ENCODE measurements around the gene DRG2.

The DRG2 gene

DNA sequence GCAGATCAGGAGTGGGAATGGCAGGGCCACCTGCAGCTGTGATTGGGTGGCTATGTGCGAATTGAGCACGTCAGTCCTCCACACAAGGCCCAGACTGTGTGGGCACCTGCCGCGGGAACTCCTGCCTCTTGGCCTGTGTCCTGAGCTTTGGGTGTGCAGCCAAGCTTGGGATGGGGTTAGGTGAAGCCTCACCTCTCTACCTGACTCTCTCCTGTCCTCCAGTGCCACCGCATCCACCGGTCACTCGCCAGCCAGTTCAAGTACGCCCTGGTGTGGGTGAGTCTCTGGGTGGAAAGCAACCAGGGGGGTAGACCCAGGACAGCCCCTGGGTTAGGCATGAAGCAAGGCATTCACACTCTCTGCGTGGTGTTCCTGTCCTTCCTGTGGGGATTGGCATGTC is 18.5 kb downstream of the DRG2 start:
- Histone ChIP-seq H3K4me3 (ENCODE audit: low read depth in 1 of 2, low read length in 2 of 2) (no peak overlapping the region), H3K27me3 (ENCODE audit: insufficient read depth, low read length, poor library complexity) (no peaks in the 10 kb centered on the region), H3K4me2 (ENCODE audit: insufficient read depth, low read length) (no peak overlapping the region), H3K9ac (ENCODE audit: low read depth, low read length) (no peak overlapping the region), H3K9me3 (ENCODE audit: insufficient read depth, low read length, severe bottlenecking) (no peaks in the 10 kb centered on the region), H2AFZ (ENCODE audit: low read depth, low read length) (no peak overlapping the region), H3K27ac (ENCODE audit: low read length) (no peak overlapping the region), H3K36me3 (ENCODE audit: insufficient read depth, low read length) (peaks cover 52% of the 10 kb centered on the region), H3K79me2 (ENCODE audit: insufficient read depth, low read length) (no peaks in the 10 kb centered on the region), H4K20me1 (ENCODE audit: insufficient read depth, low read length) (no peaks in the 10 kb centered on the region), H3K4me1 (ENCODE audit: insufficient read depth, low read length) (no peaks in the 10 kb centered on the region)
- TF ChIP-seq, protein P1, sequence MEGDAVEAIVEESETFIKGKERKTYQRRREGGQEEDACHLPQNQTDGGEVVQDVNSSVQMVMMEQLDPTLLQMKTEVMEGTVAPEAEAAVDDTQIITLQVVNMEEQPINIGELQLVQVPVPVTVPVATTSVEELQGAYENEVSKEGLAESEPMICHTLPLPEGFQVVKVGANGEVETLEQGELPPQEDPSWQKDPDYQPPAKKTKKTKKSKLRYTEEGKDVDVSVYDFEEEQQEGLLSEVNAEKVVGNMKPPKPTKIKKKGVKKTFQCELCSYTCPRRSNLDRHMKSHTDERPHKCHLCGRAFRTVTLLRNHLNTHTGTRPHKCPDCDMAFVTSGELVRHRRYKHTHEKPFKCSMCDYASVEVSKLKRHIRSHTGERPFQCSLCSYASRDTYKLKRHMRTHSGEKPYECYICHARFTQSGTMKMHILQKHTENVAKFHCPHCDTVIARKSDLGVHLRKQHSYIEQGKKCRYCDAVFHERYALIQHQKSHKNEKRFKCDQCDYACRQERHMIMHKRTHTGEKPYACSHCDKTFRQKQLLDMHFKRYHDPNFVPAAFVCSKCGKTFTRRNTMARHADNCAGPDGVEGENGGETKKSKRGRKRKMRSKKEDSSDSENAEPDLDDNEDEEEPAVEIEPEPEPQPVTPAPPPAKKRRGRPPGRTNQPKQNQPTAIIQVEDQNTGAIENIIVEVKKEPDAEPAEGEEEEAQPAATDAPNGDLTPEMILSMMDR (IDR thresholded peaks at IDR 0.05; ENCODE audit: borderline replicate concordance, extremely low read depth, low read length, poor library complexity, severe bottlenecking), result no peak
- TF ChIP-seq EZH2 (IDR thresholded peaks at IDR 0.05; ENCODE audit: borderline replicate concordance, low read depth, low read length, severe bottlenecking), result no peak
- DNase-seq, result no peak
- ATAC-seq (ENCODE audit: insufficient read depth, low read depth), result no peak

DNA sequence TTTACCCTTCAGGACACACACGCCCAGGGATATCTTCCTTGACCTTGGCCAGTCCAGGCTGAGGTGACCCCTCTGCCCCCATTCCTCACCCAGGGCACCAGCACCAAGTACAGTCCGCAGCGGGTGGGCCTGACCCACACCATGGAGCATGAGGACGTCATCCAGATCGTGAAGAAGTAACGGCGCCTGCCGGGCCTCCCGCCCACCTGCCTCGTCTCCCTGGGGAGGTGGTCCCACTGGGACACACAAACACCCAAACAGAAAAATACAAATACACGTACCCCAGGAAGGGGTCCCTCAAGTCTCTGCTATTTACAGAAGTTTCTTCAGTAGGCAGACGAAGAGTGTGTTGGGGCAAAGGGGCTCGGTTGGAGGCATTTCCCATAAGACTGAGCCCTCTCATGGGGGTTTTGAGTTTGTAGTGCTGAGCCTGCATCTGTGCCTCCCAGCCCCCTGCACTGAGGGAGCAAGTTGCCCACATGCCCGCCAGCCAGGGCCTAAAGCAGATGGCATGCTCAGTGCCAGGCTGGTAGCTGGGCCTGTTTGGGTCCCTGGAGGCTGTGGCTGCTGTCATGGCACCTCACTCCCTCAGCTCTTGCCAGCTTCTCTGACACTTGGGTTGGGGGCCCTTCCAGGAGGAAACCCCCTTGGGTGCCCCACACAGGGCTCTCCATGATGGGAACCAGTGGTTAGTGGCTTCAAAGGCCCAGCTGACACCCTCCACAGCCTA is 19.5 kb downstream of the DRG2 start:
- no peak for ATAC-seq (ENCODE audit: insufficient read depth, low read depth)
- TF ChIP-seq EZH2 (IDR thresholded peaks at IDR 0.05; ENCODE audit: borderline replicate concordance, low read depth, low read length, severe bottlenecking), result no peak
- TF ChIP-seq, protein P1 (IDR thresholded peaks at IDR 0.05; ENCODE audit: borderline replicate concordance, extremely low read depth, low read length, poor library complexity, severe bottlenecking), result no peak
- Histone ChIP-seq H3K27me3 (ENCODE audit: insufficient read depth, low read length, poor library complexity) (no peaks in the 10 kb centered on the region), H2AFZ (ENCODE audit: low read depth, low read length) (no peak overlapping the region), H3K27ac (ENCODE audit: low read length) (no peak overlapping the region), H3K4me1 (ENCODE audit: insufficient read depth, low read length) (no peaks in the 10 kb centered on the region), H3K79me2 (ENCODE audit: insufficient read depth, low read length) (no peaks in the 10 kb centered on the region), H3K9me3 (ENCODE audit: insufficient read depth, low read length, severe bottlenecking) (no peaks in the 10 kb centered on the region), H3K4me2 (ENCODE audit: insufficient read depth, low read length) (no peak overlapping the region), H3K4me3 (ENCODE audit: low read depth in 1 of 2, low read length in 2 of 2) (no peak overlapping the region), H4K20me1 (ENCODE audit: insufficient read depth, low read length) (no peaks in the 10 kb centered on the region), H3K9ac (ENCODE audit: low read depth, low read length) (no peak overlapping the region), H3K36me3 (ENCODE audit: insufficient read depth, low read length) (peaks cover 43% of the 10 kb centered on the region)
- no peak for DNase-seq

DNA sequence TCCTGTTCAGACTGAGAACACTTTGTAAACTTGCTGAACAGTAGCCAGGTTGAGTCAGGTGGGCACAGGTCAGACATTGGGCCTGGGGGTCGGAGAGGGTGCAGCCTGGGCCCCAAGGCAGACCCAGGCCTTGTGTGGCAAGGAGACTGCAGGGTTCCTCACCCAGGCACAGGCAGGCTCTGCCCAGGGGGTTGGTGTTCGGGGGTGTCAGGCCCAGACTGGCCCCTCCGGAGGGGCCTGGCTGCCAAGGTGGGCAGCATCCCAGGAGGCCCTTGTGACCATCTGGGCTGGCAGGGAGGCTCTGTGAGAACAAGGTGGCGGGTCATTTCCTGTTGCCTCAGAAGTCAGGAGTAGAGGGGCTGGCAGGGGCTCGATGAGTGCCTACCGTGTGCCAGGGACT is 20.2 kb downstream of the DRG2 start:
- Histone ChIP-seq H3K79me2 (ENCODE audit: insufficient read depth, low read length) (no peaks in the 10 kb centered on the region), H3K36me3 (ENCODE audit: insufficient read depth, low read length) (peaks cover 40% of the 10 kb centered on the region), H4K20me1 (ENCODE audit: insufficient read depth, low read length) (no peaks in the 10 kb centered on the region), H3K4me1 (ENCODE audit: insufficient read depth, low read length) (no peaks in the 10 kb centered on the region), H3K4me3 (ENCODE audit: low read depth in 1 of 2, low read length in 2 of 2) (no peak overlapping the region), H3K4me2 (ENCODE audit: insufficient read depth, low read length) (no peak overlapping the region), H3K9ac (ENCODE audit: low read depth, low read length) (no peak overlapping the region), H3K27ac (ENCODE audit: low read length) (no peak overlapping the region), H3K9me3 (ENCODE audit: insufficient read depth, low read length, severe bottlenecking) (no peaks in the 10 kb centered on the region), H3K27me3 (ENCODE audit: insufficient read depth, low read length, poor library complexity) (no peaks in the 10 kb centered on the region), H2AFZ (ENCODE audit: low read depth, low read length) (no peak overlapping the region)
- ATAC-seq (ENCODE audit: insufficient read depth, low read depth) (0 out of 3 replicates have a peak, but pooled peaks have one; percentile 6), DNase-seq (no peak)
- no peak for TF ChIP-seq EZH2 (IDR thresholded peaks at IDR 0.05; ENCODE audit: borderline replicate concordance, low read depth, low read length, severe bottlenecking)
- TF ChIP-seq, protein P1 (IDR thresholded peaks at IDR 0.05; ENCODE audit: borderline replicate concordance, extremely low read depth, low read length, poor library complexity, severe bottlenecking), result no peak
